OCI-LY7 (cell line): ENCODE results near the gene ADAMTS2. TPM values are rescaled to one million over a fixed set of nuclear protein-coding genes. Genes with fewer than 3 reads are reported as not detected.

ENCODE experiments used
- BruUV-seq: library from RNA; stranded (reverse); fragments of 400-500 nt; replicated peaks from 2 replicates; lab custom pipeline; 2021; lab: Mats Ljungman, UMichigan
- CTCF ChIA-PET: fragments of 300-600 bp; sonication (Branson Sonifier 250); formaldehyde crosslinking; loops from one replicate; lab custom pipeline; 2022; ENCODE audit warnings: antibody characterized with exemption; ENCODE audit not compliant: unreplicated experiment; lab: Charles Lee
- POLR2A ChIA-PET: fragments of 300-600 bp; sonication (Branson Sonifier 250); formaldehyde crosslinking; loops from one replicate; lab custom pipeline; 2022; ENCODE audit warnings: antibody characterized with exemption; lab: Charles Lee
- DNase-seq: peaks from one replicate; pipeline ENCODE4 v3.0.0-alpha.2; 2015; ENCODE audit warnings: low spot score
- H2AFZ ChIP-seq: fragments of 200-600 bp; sonication (generic), shearing (Covaris generic); 2 replicates; pipeline ENCODE4 v1.6.1; 2014; ENCODE audit warnings: mild to moderate bottlenecking, antibody characterized with exemption, low read length, moderate library complexity
- H3K27ac ChIP-seq: fragments of 200-600 bp; sonication (generic); 2 replicates; pipeline ENCODE4 v1.5.1; 2014; ENCODE audit warnings: mixed run types, low read depth, mild to moderate bottlenecking, moderate library complexity, low read length, inconsistent platforms; ENCODE audit not compliant: poor library complexity, severe bottlenecking
- H3K36me3 ChIP-seq: fragments of 200-600 bp; sonication (generic); 2 replicates; pipeline ENCODE4 v1.6.1; 2014; ENCODE audit warnings: mild to moderate bottlenecking, antibody characterized with exemption, low read length, moderate library complexity, mixed read lengths; ENCODE audit not compliant: insufficient read depth
- H3K4me1 ChIP-seq: fragments of 200-600 bp; sonication (generic); 2 replicates; pipeline ENCODE4 v1.5.1; 2014; ENCODE audit warnings: mild to moderate bottlenecking, low read length; ENCODE audit not compliant: insufficient read depth, poor library complexity, severe bottlenecking
- H3K4me2 ChIP-seq: fragments of 200-600 bp; sonication (generic); 2 replicates; pipeline ENCODE4 v1.6.1; 2014; ENCODE audit warnings: mild to moderate bottlenecking, low read length
- H3K4me3 ChIP-seq: fragments of 200-600 bp; sonication (generic); 2 replicates; pipeline ENCODE4 v1.5.1; 2014; ENCODE audit warnings: mild to moderate bottlenecking, low read depth, low read length; ENCODE audit not compliant: poor library complexity, severe bottlenecking
- H3K79me2 ChIP-seq: fragments of 200-600 bp; sonication (generic); 2 replicates; pipeline ENCODE4 v1.6.1; 2016; ENCODE audit warnings: low read depth, mild to moderate bottlenecking, low read length, moderate library complexity, mixed read lengths; ENCODE audit not compliant: insufficient read depth
- H3K9me2 ChIP-seq: fragments of 200-600 bp; sonication (generic); 2 replicates; pipeline ENCODE4 v1.6.1; 2016; ENCODE audit warnings: mild to moderate bottlenecking, low read length, mixed read lengths; ENCODE audit not compliant: insufficient read depth
- H3K9me3 ChIP-seq: fragments of 200-600 bp; sonication (generic); 2 replicates; pipeline ENCODE4 v1.6.1; 2014; ENCODE audit warnings: mild to moderate bottlenecking, mixed run types, low read length, mixed read lengths
- H4K20me1 ChIP-seq: fragments of 200-600 bp; sonication (generic); 2 replicates; pipeline ENCODE4 v1.6.1; 2014; ENCODE audit warnings: mild to moderate bottlenecking, antibody characterized with exemption, low read length, moderate library complexity, mixed read lengths; ENCODE audit not compliant: insufficient read depth
- EZH2phosphoT487 ChIP-seq: fragments of 200-600 bp; sonication (generic); IDR thresholded peaks from 2 replicates; pipeline ENCODE4 v1.6.1; 2018; ENCODE audit warnings: low read depth, borderline replicate concordance, mild to moderate bottlenecking, mixed run types, antibody characterized with exemption, low read length, moderate library complexity, mixed read lengths
- intact Hi-C: fragments of 100-400 bp; cut with micrococcal nuclease; formaldehyde crosslinking; loops from one replicate; pipeline ENCODE4 v1.10.0; 2022; ENCODE audit not compliant: unreplicated experiment
- total RNA-seq, 2 experiments: library from RNA; depleted of rRNA in 1 of 2; stranded (reverse); fragments of >200 nt in 1 of 2; shearing (Covaris generic) in 1 of 2; gene quantifications; 2 replicates each; pipeline ENCODE4 v1.2.3, GENCODE V29; 2014 to 2022
- TF ChIP-seq, protein P1 (sequence below): fragments of 200-600 bp; sonication (generic); conservative IDR thresholded peaks from 2 replicates; pipeline ENCODE4 v1.5.1; 2014; ENCODE audit warnings: mild to moderate bottlenecking, antibody characterized with exemption, low read length, moderate library complexity, mixed read lengths

Gene ADAMTS2
- total RNA-seq, 2 experiments from 2014 or later, result not detected

DNA sequence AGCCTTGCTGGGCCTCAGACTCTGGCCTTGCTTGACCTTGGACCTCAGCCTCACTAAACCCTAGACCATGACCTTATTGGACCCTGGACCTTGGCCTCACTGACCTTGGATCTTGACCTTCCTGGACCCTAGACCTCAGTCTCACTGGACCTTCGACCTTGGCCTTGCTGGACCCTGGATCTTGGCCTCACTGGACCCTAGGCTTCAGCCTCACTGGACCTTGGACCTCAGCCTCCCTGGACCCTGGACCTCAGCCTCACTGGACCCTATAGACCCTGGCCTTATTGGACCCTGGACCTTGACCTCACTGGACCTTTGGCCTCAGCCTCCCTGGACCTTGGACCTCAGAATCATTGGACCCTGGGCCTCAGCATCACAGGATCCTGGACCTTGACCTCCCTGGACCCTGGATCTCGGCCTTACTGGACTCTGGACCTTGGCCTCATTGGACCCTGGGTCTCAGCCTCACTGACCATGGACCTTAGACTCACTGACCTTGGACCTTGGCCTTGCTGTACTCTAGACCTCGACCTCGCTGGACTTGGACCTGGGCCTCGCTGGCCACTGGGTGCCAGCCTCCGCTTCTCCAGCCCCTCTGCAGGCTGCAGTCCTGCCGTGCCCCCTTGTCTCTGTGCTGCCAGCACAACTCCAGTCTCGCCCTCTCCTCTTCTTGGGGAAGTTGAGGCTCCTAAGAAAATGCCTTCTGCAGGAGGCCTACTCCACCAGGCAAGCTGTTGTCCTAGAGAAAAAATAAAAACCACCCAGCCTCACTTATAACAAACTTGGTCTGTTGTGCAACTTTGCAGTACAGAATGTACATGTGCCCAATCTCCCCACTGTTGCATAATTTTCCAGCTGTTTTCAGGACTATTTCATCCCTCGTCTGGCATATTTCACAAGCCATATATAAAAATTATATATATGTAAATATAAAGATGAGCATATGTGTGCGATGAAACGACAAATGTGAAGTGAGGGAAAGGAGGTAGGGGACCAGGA, 11.0 kb upstream of the ADAMTS2 start:
- H3K4me3 ChIP-seq, result no peak overlapping the region
- ChIA-PET POLR2A (no interaction called here), CTCF (no interaction called here)
- H3K79me2 ChIP-seq, result no peaks in the 10 kb centered on the region
- no peak overlapping the region for H3K4me2 ChIP-seq
- H3K36me3 ChIP-seq, result no peaks in the 10 kb centered on the region
- no peaks in the 10 kb centered on the region for H3K9me2 ChIP-seq
- DNase-seq, result no peak
- no peak overlapping the region for H3K27ac ChIP-seq
- H2AFZ ChIP-seq, result no peak overlapping the region
- TF ChIP-seq, protein P1, sequence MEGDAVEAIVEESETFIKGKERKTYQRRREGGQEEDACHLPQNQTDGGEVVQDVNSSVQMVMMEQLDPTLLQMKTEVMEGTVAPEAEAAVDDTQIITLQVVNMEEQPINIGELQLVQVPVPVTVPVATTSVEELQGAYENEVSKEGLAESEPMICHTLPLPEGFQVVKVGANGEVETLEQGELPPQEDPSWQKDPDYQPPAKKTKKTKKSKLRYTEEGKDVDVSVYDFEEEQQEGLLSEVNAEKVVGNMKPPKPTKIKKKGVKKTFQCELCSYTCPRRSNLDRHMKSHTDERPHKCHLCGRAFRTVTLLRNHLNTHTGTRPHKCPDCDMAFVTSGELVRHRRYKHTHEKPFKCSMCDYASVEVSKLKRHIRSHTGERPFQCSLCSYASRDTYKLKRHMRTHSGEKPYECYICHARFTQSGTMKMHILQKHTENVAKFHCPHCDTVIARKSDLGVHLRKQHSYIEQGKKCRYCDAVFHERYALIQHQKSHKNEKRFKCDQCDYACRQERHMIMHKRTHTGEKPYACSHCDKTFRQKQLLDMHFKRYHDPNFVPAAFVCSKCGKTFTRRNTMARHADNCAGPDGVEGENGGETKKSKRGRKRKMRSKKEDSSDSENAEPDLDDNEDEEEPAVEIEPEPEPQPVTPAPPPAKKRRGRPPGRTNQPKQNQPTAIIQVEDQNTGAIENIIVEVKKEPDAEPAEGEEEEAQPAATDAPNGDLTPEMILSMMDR, result no peak
- no peak for TF ChIP-seq EZH2phosphoT487
- no peaks in the 10 kb centered on the region for H3K4me1 ChIP-seq
- BruUV-seq, result no TSS peak
- intact Hi-C loops, result no loop called here
- H3K9me3 ChIP-seq, result no peaks in the 10 kb centered on the region
- H4K20me1 ChIP-seq, result no peaks in the 10 kb centered on the region

DNA sequence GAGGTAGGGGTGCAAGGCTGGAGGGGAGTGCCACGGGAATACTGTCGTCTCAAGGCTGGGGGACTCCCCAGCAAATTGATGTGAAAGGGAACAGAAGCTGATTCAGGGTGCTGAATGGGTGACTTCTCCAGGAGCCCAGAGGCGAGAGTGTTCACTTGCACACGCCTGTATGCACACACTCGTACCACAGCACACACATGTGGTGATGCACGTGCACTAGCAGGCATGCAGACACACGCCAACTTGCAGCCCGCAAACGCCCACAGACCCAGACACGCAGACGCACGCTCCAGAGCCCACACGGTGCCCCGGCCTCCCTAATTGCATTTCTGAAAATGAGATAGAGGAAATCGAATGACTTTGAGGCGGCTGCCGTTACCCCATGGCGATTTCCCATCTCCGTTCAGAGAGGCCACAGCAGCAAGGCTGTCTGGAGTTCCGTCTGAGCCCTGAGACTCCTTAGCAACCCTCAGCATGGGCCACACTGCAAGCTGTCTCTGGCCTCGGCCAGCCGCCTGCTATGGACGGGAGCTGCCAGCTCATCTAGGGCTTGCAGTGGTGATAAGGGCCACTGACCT, 9.1 kb upstream of the ADAMTS2 start:
- intact Hi-C loops, result no loop called here
- Histone ChIP-seq H3K27ac (no peak overlapping the region), H3K4me3 (no peak overlapping the region), H3K9me3 (no peaks in the 10 kb centered on the region), H3K36me3 (no peaks in the 10 kb centered on the region), H4K20me1 (no peaks in the 10 kb centered on the region), H3K79me2 (no peaks in the 10 kb centered on the region), H3K9me2 (no peaks in the 10 kb centered on the region), H2AFZ (no peak overlapping the region), H3K4me2 (no peak overlapping the region), H3K4me1 (no peaks in the 10 kb centered on the region)
- ChIA-PET CTCF (no interaction called here), POLR2A (interaction anchor here (0.7 kb wide), 1 partner anchor 21 kb away, joined by 3 read pairs; no protein-coding TSS in a partner anchor)
- no peak for DNase-seq
- no peak for TF ChIP-seq EZH2phosphoT487
- TF ChIP-seq, protein P1, result no peak
- BruUV-seq, result no TSS peak

DNA sequence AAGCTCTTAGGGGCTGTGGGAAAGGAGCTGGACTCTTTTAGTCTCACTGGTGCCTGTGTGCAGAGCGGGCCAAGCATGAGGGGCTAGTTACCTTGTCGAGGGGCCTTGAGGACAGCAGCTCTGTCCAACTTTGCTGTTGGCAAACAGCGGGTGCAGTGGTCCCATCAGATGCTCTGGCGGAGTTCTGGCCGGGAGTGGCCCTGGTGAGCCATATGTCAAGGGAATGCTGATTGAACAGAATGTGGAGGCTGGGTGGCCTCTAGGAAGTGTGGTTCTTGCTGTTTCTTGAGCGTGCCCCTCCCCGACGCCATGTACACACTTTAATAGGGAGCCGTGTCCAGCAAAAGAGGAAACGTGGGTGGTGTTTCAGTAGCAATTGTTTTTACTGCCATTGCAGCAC, 3.6 kb upstream of the ADAMTS2 start:
- TF ChIP-seq EZH2phosphoT487, result no peak
- TF ChIP-seq, protein P1, result no peak
- Histone ChIP-seq H3K79me2 (no peaks in the 10 kb centered on the region), H3K4me1 (no peaks in the 10 kb centered on the region), H4K20me1 (no peaks in the 10 kb centered on the region), H3K9me3 (no peaks in the 10 kb centered on the region), H2AFZ (no peak overlapping the region), H3K9me2 (no peaks in the 10 kb centered on the region), H3K4me3 (no peak overlapping the region), H3K36me3 (no peaks in the 10 kb centered on the region), H3K27ac (no peak overlapping the region), H3K4me2 (no peak overlapping the region)
- no peak for DNase-seq
- ChIA-PET CTCF (no interaction called here), POLR2A (no interaction called here)
- intact Hi-C loops, result no loop called here
- no TSS peak for BruUV-seq
